Measurements from ENCODE around the gene ENDOV. TPM values are rescaled to one million over a fixed set of nuclear protein-coding genes. Genes with fewer than 3 reads are reported as not detected.

Gene ENDOV
- total RNA-seq, 4 donors from 2014 or later, result 9.5 to 33.3 (median 18.5) TPM

GRCh38 chr17:80382956-80383355 lies 32.0 kb upstream of the ENDOV start:
- no peak overlapping the region for H3K4me3 ChIP-seq

GRCh38 chr17:80384078-80384960 lies 30.6 kb upstream of the ENDOV start:
- Histone ChIP-seq H3K27me3 (no peaks in the 10 kb centered on the region), H3K4me1 (no peaks in the 10 kb centered on the region), H3K36me3 (no peaks in the 10 kb centered on the region), H3K9me3 (no peaks in the 10 kb centered on the region), H3K27ac (no peak overlapping the region), H3K4me3 (no peak overlapping the region)
- no peak for DNase-seq
- intact Hi-C loops (cut with DNase I; ENCODE audit: low total_unique reads), result no loop called here
- TF ChIP-seq POLR2A (IDR thresholded peaks at IDR 0.05) (no peak), CTCF (IDR thresholded peaks at IDR 0.05) (no peak)

More at GRCh38 chr17:80382956-80383355, 32.0 kb upstream of the ENDOV start:
- no peaks in the 10 kb centered on the region for H3K4me1 ChIP-seq
- no peak overlapping the region for H3K27ac ChIP-seq
- TF ChIP-seq POLR2A (IDR thresholded peaks at IDR 0.05) (no peak), CTCF (IDR thresholded peaks at IDR 0.05) (no peak)
- H3K36me3 ChIP-seq, result no peaks in the 10 kb centered on the region
- H3K27me3 ChIP-seq, result no peaks in the 10 kb centered on the region
- intact Hi-C loops (cut with DNase I; ENCODE audit: low total_unique reads), result no loop called here
- no peak for DNase-seq
- no peaks in the 10 kb centered on the region for H3K9me3 ChIP-seq

- Histone ChIP-seq H3K27me3 (no peaks in the 10 kb centered on the region), H3K4me3 (no peak overlapping the region), H3K9me3 (no peaks in the 10 kb centered on the region), H3K36me3 (no peaks in the 10 kb centered on the region), H3K27ac (no peak overlapping the region), H3K4me1 (no peaks in the 10 kb centered on the region)
- no peak for DNase-seq
- intact Hi-C loops (cut with DNase I; ENCODE audit: low total_unique reads), result no loop called here
- no peak for TF ChIP-seq CTCF (IDR thresholded peaks at IDR 0.05)
These were observed 29.9 kb upstream of the ENDOV start for GRCh38 chr17:80385046-80385445.

GRCh38 chr17:80386341-80386740 lies 28.6 kb upstream of the ENDOV start:
- Histone ChIP-seq H3K27me3 (no peaks in the 10 kb centered on the region), H3K4me1 (no peaks in the 10 kb centered on the region), H3K27ac (no peak overlapping the region), H3K9me3 (no peaks in the 10 kb centered on the region), H3K36me3 (no peaks in the 10 kb centered on the region), H3K4me3 (no peak overlapping the region)
- TF ChIP-seq POLR2A (IDR thresholded peaks at IDR 0.05) (no peak), CTCF (IDR thresholded peaks at IDR 0.05) (no peak)
- intact Hi-C loops (cut with DNase I; ENCODE audit: low total_unique reads), result no loop called here
- DNase-seq, result no peak

GRCh38 chr17:80387071-80387470 lies 27.9 kb upstream of the ENDOV start:
- intact Hi-C loops (cut with DNase I; ENCODE audit: low total_unique reads), result no loop called here
- H3K27me3 ChIP-seq, result no peaks in the 10 kb centered on the region
- no peak for DNase-seq

More at GRCh38 chr17:80387071-80387470, 27.9 kb upstream of the ENDOV start:
- Histone ChIP-seq H3K4me1 (no peaks in the 10 kb centered on the region), H3K9me3 (no peaks in the 10 kb centered on the region), H3K36me3 (no peaks in the 10 kb centered on the region), H3K27ac (no peak overlapping the region), H3K4me3 (no peak overlapping the region)
- TF ChIP-seq POLR2A (IDR thresholded peaks at IDR 0.05), result no peak
- no peak for TF ChIP-seq CTCF (IDR thresholded peaks at IDR 0.05)

All from uterus (tissue), 4 donors.